ENCODE data around the gene CROCC2.

The CROCC2 gene

DNA sequence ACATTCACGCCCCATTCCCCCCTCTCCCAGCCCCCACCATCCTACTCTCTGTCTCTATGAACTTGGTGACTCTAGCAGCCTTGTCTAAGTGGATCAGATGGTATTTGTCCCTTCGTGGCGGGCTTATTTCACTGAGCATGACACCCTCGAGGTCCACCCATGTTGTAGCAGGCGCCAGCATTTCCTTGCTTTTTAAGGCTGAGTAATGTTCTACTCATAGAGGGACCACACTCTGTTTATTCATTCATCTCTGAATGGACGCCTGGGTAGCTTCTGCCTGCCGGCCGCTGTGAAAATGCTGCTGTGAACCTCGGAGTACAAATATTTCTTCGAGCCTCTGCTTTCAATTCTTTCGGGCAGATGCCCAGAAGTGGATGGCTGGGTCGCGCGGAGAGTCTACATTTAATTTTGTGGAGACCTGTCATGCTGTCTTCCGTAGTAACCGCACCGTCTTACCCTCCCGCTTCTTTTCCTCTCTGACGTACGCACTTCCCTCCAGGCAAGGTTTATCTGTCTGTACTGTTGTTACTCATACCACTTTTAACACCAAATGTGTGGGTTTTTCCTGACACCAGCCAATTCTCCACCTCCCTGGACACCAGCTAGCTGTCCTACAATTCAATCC lies 5.6 kb downstream of the CROCC2 start:
- no peak for DNase-seq

DNA sequence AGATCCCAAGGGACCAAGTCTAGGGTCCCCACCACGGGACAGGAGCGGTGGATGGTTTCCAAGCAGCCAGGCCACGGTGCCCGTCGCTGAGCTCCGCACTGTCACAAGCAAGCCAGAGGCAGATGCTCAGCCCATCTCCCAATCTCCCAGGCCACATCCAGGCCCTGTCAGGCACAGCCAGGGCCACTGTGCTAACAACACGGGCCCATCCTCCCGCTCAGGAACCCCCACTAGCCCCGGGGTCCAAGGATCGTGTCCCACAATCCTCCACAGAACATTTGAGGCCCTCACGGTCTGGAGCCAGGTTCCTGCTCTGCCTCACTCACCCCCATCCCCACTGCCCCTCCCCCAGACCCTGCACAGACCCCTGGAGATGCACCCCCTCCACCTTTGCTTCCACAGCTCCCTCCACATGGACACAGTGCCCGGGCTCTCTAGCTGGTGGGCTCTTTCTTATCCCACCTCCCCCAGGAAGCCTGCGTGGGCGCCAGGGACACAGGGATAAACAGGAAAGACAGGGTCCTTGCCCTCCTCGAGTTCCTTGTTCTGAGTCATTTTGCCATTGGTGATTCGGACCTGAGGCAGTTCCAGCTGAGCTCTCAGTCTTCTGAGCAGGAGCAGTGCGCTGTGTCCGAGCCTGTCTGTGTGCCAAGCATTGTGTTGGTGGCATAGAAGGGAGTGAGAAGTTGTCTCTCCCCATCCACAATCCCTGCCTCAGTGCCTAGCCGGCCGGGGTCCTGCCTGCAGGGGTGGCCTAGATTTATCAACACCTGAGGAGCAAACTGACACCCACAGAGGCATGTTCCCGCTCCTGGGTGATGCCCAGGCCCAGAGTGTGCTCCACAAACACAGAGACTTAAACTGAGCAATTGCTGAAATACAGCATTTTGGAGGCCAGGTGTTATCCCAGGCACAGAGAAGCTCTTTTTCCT lies 7.0 kb downstream of the CROCC2 start:
- DNase-seq, result no peak

DNA sequence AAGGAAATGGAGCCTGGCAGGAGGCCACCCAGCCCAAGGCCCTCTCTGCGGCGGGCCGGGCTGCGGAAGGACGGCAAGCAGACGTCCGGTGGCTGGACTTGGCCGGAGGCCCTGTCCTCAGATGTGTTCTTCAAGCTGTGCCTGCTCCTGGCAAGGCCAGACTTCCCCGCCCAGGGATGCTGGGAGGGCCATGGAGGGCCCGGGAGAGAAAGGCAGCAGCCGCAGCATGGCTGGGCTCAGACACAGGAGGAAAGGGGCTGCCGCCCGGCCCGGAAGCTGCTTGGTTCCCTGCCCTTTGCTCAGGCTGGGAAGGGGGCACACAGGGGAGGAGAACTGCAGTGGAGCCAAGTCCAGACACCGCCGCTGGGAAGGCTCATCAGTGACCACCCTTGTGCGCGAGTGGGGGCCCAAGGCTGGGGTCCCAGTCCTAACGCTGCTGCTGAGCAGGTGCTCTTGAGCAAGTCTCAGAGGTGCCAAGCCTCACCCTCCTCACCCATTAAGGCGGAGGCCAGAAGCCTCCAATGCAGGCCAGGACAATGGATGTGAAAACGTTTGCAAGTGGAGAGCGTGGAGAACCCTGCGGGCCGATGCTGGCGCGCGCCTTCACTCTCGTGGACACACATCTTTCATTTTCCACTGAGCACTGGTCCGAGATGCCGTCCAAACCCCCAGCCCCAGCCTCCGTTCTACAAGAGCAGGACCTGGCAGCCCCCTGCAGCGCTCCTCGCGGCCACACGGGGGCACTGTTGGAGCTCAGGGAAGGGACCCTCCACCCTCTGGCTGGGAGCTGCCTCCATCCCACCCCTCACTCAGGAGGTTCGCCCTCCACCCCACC lies 7.9 kb downstream of the CROCC2 start:
- peak; percentile 64 for DNase-seq

DNA sequence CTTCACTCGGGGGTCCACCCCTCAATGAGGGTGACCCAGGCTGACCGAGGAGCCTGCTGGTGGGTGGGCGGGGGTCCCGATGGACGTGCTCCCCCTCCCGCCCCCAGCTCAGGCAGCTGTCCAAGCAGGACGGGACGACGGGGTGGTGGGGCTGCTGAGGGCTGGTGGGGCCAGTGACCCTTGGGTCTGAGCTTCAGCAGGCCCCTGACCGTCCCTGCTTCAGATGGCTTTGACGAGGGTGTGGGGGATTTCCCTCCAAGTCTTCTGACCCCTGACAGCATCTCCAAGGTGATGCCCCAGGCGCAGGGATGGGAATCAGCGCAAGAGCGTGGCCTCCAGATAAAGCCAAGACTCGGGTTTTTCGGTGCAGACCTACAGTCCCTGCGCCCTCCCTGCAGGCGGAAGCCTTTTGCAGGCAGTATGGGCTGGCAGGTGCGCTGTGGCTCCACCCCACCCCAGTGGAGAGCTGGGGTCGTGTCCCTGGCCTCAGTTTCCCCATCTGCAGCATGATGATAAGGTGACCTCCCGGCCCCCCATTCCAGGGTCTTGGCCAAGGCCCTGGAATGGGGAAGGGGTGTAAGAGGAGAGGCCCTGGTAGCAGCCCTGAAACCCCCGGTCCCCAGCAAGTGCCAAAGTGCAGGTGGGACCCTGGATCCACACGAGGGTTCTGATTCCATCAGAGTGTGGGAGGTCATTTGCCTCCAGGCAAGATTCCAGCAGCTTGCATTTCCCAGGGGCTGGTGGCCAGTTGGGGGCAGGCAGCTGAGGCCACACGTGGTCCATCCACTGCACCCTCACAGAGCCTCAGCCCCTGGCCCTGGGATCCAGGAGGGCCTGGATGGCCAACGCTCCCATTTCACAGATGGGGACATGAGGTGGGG lies 8.7 kb downstream of the CROCC2 start:
- DNase-seq, result no peak

DNA sequence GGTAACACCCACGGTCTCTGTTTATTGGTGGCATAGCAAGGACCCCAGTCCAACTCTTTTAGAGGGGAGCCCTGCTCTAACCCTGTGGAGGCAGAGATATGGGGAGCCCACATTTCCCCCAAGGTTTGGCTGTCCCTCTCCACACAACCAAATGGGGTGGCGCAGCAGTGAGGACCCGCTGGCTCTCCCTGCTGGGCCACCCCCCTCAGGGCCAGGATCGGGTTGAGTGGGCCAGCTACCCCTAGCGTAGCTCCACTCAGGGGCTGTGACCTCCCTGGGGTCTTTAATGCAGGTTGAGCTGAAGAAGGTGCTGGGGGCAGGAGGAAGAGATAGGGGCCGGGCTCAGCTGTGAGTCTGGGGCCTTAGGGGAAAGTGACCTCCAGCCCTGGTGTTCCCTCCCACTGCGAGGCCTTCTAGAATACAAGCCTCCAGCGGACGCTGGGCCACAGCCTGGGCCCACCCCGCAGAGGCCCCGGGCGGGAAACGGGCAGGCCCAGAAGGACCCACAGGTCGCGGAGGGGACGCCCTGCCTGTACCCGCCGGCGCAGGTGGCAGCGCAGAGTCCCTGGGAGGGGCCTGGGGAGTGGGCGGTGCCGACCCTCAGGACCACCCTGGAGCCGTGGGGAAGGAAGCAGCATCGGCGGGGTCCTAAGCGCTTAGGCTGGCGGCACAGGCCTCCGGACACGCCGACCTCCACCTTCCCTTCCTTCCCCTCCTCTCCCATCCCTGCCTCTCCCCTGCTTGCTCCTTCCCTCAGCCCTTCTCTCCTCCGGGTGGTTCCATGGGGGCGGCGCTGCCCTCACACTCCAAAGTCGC lies 9.6 kb downstream of the CROCC2 start:
- DNase-seq, result no peak

DNA sequence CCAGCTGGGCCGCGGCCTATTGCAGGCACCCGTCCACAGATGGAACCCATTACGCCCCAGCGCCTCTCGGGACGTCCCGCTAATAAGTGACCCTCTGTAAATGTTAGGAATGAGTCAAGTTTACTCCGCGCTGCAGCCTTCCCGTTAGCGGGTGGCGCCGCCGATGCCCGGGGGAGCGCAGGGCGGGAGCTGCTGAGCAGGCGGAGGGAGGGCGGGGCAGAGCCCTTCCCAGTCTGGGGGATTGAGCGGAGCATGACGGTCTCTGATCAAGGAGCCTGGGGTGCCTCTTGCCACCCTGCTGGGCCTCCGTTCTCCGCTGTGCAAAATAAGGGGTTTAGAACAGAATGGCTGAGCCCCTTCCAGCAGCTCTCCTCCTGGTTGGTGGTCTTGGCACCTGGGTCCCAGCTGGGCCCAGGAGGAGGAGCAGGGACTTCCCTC lies 10.5 kb downstream of the CROCC2 start:
- DNase-seq, result peak; percentile 1

DNA sequence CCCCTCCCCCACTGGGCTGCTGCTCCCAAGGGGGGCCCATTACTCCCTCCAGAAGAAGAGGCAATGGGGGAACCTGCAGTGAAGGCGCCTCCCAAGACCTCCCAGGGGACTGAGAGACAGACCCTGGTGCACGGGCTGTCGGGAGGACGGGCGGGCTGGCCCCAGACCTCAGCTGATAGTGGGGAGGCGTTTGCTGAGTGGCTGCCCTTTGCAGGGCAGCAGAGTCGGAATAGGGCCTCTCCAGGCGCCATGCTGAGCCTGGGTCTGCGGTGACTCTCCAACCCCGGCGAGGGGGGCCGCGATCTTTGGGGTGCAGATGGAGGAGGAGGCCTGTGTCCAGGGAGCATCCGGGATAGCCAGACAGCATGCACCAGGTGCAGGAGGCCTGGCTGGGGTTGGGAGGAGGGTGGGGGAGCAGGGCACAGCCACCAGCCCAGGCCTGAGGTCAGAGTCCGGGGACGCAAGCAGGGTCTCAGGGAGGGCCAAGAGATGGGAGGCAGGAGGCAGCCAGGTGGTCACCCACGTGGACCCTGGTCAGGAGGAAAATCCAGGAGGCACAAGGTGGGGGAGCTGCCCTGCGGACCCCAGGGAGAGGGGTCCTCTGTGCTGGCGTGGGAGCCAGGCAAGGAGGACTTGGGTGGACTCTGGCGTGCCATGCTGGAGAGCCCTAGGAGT lies 11.0 kb downstream of the CROCC2 start:
- peak; percentile 5 for DNase-seq

DNA sequence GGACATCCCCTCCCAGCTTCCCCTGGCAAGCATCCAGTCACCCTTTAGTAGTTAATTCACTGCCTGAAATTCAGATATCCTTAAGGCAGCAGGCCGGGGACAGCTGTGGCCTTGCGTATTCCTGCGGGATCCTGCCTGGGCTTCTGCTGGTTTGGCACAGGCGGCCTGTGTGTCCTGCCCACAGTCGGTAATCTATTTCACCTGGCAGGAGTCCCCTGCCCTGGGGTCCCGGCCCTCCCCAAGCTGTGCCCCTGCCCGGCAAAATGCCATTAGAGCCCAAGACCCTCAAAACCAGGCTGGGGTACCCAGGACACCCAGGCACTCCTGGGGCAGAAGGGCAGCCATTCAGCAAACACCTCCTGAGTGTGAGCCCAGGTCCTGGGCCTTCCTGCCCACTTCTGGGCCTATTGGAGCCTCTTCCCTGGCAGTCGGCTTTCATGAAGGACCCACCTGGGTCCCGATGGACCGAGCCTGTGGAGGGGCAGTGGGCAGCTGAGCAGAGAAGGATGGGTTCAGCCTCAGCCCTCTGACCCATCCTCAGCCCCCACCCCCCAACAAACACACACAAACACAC lies 11.6 kb downstream of the CROCC2 start:
- no peak for DNase-seq

DNA sequence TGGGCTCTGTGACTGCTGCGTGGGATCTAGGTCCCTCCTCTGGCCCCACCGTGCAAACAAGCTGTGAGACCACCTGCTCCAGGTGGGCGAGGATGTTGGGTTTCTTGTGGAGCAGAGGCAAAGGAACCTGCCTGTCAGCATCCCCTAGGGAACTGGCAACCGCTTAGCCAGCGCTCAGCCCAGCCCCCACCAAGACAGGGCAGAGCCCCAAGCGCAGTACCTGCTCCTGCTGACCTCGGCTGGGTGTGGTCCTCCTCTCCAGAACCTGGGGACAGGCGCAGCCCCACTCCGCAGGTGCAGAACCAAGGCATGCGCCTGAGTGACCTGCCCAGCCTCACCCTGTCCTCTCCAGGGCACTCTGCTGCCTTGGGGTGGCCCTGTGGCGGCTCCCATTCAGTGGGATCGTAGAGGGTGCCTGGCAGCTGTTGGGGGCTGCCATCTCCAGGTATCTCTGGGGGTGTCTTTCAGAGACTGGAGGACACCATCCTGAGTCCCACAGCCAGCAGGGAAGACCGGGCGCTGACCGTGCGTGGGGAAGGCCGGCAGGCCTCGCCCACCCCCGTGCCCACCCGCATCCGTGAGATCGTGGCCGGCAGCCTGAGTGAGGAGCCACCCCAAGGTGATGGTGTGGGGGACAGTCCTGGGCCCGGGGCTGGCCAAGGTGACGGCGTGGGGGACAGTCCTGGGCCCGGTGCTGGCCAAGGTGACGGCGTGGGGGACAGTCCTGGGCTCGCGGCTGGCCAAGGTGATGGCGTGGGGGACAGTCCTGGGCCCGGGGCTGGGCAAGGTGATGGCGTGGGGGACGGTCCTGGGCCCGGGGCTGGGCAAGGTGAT lies 12.3 kb downstream of the CROCC2 start:
- DNase-seq, result peak; percentile 9

DNA sequence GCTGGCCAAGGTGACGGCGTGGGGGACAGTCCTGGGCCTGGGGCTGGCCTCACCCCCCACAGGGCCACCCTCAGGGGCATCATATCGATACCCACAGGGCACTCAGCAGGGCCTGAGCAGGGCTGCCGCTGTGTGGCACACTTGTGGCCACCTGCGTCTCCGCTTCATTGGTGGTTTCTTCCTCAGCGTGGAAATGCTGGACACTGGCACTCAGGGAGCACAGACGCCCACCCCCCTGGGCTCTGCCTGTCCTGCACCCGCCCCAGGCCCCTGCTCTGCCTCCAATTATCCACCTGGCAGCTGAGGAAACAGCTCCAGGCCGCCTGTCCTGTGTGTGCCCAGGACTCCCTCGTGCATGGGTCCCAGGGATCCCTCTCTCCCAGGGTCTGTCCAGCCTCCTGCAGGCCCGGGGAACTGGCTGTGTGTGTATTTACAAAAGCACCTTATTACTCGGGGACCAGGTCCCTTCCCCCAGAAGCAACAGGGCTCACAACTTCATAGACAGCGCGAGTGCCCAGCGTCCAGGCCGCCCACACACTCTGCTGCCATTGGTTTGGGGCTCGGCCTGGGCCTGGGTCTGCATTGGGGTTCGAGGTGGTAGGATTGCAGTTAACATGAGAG lies 13.1 kb downstream of the CROCC2 start:
- DNase-seq, result peak; percentile 7

DNA sequence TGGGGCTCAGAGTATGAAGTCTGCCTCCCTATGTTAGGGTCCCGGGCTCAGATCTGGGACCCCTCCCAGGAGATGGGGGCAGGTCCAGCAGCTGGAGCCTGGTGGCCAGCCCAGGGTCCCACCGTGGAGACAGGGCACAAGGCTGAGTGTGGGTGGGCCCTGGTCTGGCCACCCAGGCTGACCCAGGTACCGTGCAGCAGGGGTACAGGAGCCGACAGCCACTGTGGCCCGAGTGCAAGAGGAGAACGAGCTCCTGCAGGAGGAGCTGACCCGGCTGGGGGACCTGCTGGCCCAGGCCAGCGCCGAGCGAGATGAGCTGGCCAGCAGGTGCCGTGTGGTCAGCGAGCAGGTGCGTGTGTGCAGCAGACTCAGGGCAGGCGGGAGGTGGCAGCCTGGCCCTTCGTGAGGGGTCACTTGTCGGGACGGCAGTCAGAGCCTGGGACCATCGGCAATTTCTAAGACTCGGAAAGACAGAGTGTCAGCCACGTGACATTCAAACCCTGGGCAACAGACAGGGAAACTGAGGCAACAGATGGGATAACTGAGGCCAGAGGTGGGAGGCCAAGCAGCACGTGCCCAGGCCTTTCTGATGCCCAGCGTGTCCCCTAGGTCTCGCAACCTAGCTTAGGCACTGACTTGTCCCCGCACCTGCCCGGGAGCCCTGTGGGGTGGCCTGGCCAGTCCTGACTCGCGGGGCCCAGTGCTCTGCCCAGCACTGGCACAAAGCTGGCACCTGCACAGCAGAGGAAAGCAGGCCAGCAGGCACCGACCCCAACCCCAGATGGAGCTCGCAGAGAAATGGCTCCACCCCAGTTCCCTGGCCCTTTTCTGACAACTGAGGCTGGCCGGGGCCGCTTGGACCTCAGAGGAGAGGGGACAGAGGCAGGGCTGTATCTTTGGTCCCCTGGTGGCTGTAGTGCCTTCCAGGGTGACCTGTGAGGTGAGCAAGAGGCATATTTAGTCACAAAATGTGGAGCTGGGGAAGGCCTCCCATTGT lies 13.9 kb downstream of the CROCC2 start:
- peak; percentile 5 for DNase-seq

DNA sequence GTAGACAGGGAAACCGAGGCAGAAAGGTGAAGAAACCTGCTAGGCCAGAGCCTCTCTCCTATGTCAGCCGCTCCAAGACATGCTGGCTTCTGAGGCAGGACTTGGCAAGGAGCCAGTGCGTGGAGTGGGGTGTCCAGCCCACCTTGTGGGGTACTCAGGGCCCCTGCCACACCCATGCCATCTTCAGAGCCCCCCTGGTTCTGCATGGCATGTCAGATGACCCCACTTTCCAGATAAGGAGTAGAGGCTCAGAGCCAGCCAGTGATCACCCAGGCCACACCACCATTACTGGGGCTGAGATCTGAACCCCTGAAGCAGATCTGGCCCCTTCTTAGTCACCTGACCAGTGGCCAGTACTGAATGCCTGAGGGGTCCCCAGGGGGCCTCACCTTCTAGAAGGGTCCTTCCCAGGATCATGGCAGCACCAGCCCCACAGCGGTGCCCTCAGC lies 14.7 kb downstream of the CROCC2 start:
- DNase-seq, result peak; percentile 8

DNA sequence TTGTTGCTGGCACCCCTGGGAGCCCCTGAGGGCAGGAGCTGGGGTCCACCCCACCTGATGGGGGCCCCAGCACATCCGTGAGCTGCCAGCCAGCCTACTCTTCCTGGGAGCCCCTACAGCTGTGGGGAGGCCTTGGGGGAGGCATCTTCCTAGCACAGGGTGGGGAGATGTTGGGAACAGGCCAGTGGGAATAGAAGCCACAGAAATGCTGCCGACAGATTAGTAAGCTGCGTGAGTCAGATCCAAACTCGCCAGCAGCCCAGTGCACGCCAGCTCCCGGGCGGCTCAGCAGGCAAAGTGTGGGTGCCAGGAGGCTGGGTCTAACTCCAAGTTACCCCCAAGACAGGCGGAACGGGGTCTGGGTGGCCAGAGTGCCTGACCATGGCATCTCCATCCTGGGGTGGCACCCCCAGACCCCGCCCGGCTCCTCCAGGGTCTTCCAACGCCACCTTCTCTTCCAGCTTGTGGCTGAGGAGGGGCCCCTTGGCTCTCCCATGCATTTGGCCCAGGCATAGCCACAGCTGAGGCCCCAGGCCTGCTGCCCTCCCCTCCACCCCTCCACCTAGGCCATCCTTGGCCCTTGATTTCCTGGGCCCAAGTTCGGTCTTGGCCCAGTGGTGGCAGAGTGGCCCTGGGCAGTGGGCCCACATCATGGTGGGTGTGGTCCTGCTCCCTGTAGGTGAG lies 15.3 kb downstream of the CROCC2 start:
- peak; percentile 9 for DNase-seq

DNA sequence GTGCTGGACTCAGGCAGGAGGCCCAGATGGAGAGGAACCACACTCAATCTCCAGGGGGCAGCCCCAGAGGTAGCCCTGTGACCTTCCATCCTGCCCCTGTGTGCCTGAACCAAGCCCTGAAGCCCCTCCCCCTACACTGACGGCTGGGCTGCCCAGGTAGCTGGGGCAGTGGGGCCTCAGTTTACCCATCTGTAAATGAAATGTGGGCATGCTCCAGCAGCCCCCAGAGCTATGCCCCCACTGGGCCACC lies 15.8 kb downstream of the CROCC2 start:
- no peak for DNase-seq

DNA sequence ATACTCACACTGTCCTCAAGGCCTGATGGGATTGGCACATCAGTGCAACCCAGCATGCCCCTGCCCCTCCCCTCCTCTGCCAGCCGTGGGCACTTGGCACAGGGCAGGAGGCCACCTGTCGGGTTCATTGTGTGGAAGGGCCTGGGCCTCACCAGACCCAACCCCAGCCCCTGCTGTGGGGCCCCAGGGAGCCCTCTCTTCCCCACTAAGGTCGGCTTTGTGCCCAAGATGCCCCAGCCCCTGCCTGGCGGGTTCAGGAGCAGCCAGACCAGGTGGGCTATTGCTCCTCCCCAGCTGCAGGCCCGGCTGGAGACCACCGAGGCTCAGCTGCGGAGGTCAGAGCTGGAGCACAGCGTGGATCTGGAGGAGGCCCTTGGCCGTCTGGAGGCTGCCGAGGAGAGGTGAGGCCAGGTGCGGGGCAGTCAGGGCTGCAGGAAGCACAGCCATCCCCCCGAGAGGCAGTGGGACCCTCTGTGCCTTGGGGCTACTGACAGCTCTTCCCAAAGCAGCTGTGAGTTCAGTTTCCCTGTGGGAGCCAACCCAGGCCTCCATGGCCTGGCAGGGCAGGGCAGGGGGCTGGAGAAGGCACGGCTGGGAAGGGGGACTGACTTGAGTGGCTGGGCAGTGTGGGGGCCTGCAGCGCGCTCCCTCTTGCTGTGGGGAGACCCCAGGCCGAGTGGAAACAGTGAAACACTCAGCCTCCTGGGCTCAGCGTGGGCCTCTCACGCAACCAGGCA lies 16.3 kb downstream of the CROCC2 start:
- DNase-seq, result peak; percentile 8

DNA sequence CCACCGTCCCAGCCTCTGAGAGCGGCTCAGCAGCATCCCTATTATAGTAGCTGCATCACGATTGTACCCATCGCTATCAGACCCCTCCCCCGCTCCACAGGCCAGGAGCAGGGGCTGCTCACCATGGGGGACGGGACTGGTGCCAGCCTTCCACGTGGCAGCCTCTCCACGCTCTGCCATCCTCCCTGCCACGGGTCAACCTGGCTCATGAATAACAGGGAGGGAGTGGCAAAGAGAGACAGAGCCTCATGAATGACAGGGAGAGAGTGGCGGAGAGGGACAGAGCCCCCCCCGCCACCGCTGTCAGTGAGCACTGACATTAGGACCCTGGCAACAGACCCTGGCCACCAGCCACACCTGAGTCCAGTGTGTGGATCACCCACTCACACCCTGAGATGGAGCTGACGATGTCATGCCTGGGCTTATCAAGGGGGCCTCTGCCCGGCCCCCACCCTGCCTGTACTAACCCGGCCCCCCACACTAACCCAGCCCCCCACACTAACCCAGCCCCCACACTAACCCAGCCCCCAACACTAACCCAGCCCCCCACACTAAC lies 16.9 kb downstream of the CROCC2 start:
- no peak for DNase-seq

Data from activated naive CD4-positive, alpha-beta T cell treated with anti-CD3 and anti-CD28 coated beads, Interleukin-2, amount 50 U/mL, for 16 hours (primary cell).